Spinal cord (tissue), 10 donors: ENCODE results near the gene BPIFB6. TPM values are rescaled to one million over a fixed set of nuclear protein-coding genes. Genes with fewer than 3 reads are reported as not detected.

Source experiments
- DNase-seq, 6 donors: peaks; one replicate each; pipeline versions ENCODE4 v3.0.0 to v3.0.0-alpha.2; 2013 to 2015; ENCODE audit warnings: low spot score in 6 of 6, low read depth in 4 of 6
- H3K27ac ChIP-seq: one replicate; pipeline ENCODE4 v1.5.1; 2013; ENCODE audit warnings: low read depth, low read length, control low read depth
- H3K27me3 ChIP-seq: one replicate; pipeline ENCODE4 v1.6.1; 2013; ENCODE audit warnings: low read length; ENCODE audit not compliant: control insufficient read depth, insufficient read depth
- H3K36me3 ChIP-seq: one replicate; pipeline ENCODE4 v1.6.1; 2013; ENCODE audit warnings: low read length; ENCODE audit not compliant: control insufficient read depth, insufficient read depth
- H3K4me1 ChIP-seq: one replicate; pipeline ENCODE4 v1.6.1; 2013; ENCODE audit warnings: low read length; ENCODE audit not compliant: control insufficient read depth, insufficient read depth
- H3K4me3 ChIP-seq: one replicate; pipeline ENCODE4 v1.5.1; 2013; ENCODE audit warnings: low read depth, low read length, control low read depth
- H3K9me3 ChIP-seq: one replicate; pipeline ENCODE4 v1.6.1; 2013; ENCODE audit warnings: low read length; ENCODE audit not compliant: control insufficient read depth, insufficient read depth
- WGBS: methylation state at CpG from one replicate; pipeline ENCODE4 v1.1.5; 2013; ENCODE audit warnings: missing lambda C conversion rate; ENCODE audit not compliant: insufficient coverage; 5-methylcytosine and 5-hydroxymethylcytosine counted together
- polyA plus RNA-seq, 2 donors: library from polyadenylated mRNA; unstranded; fragments of 120-200 nt; gene quantifications; one replicate each; pipeline ENCODE4 v1.2.1, GENCODE V29; 2013; ENCODE audit not compliant: insufficient read length in 2 of 2
- total RNA-seq, 2 donors: library from RNA; depleted of rRNA in 1 of 2; stranded (reverse); fragments of 120-200 nt in 1 of 2; fragments of >200 nt in 1 of 2; gene quantifications; one replicate each; pipeline versions ENCODE4 v1.2.3 to v1.2.4, GENCODE V29; 2013 to 2014
- donor health status: healthy.

BPIFB6 gene
- total and polyA plus RNA-seq, 4 donors, result not detected

DNA sequence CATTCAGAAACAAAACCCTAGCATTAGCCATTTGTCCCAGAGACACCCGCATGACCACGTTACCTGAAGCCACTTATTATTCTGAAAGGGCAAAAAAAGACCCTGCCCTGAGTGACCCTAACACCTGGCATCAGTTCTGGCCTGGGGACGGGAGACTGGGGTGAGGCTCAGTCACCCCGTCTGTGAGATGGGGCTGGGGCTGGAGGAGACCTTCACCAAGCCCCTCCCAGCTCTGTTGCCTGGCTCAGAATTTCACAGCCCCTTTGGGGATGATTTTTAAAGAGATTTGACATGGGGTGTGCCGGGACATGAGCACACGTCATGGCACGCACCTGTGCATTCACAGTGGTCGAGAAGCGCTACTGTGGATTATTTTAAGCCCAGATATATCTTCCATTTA is 1.4 kb upstream of the BPIFB6 start:
- Histone ChIP-seq H3K9me3 (no peaks in the 10 kb centered on the region), H3K27ac (no peak overlapping the region), H3K4me1 (no peaks in the 10 kb centered on the region), H3K36me3 (no peaks in the 10 kb centered on the region), H3K27me3 (no peaks in the 10 kb centered on the region), H3K4me3 (no peak overlapping the region)
- WGBS, result 84% methylated on average over 6 of the region's 9 CpGs
- DNase-seq, result no peak

DNA sequence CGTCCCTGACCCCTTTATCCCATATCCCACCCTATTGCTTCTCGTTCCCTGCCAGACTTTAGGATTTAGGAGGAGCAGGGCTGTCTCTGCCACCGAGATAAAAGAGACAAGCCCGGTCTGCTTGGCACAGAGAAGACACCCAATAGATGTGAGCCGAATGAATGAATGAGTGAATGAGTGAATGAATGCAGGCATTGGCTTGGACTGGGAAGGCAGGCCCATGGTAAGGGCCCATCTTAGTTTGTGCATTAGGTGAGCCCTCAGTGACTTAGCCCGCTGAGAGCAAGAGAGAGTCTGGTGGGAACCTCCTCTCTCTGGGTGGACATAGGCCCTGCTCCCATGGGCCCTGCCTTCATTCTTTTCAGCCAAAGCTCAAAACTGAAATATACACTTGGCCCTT is 879 bp upstream of the BPIFB6 start:
- Histone ChIP-seq H3K27me3 (no peaks in the 10 kb centered on the region), H3K4me1 (no peaks in the 10 kb centered on the region), H3K9me3 (no peaks in the 10 kb centered on the region), H3K36me3 (no peaks in the 10 kb centered on the region), H3K27ac (no peak overlapping the region), H3K4me3 (no peak overlapping the region)
- 91% methylated on average over 4 of the region's 6 CpGs for WGBS
- DNase-seq, result no peak

DNA sequence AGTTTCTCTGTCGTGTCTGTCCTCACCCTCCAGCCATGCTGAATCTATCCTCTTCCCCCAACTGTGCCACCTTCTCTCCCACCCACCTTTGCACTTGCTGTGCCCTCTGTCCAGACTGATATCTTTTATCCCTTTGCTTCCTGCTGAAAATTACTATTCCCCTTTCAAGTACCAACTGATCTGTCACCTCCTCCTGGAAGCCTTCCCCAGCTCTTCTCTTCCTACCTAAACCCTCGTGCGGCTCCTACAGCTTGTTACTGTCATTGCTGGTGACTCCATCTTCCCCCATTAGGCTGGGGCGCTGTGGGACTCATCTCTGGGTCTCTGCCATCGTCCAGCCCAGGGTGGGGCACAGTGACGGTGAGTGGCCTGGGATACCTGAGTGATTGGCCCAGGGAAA is 1.1 kb downstream of the BPIFB6 start:
- H3K27ac ChIP-seq, result no peak overlapping the region
- H3K4me1 ChIP-seq, result no peaks in the 10 kb centered on the region
- H3K27me3 ChIP-seq, result no peaks in the 10 kb centered on the region
- no peaks in the 10 kb centered on the region for H3K36me3 ChIP-seq
- H3K9me3 ChIP-seq, result no peaks in the 10 kb centered on the region
- no peak for DNase-seq
- H3K4me3 ChIP-seq, result no peak overlapping the region
- 78% methylated on average over 3 of the region's 6 CpGs for WGBS

DNA sequence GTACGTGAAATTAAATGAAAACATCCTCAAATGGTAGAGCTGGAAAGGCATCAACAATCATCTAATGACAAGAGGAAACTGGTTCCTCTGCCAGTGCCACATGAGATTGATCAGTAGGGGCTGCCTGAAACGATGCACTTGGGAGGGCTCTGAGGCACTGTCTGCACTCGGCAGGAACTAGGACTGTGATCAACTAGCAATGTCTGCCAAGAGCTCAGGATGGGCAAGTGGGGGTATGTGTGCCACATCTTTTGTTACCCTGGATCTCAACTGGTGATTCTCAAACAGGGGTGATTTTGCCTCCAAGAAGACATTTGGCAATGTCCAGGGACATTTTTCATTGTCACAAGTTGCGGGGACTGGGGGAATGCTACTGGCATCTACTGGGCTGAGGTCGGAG is 1.9 kb downstream of the BPIFB6 start:
- Histone ChIP-seq H3K27ac (no peak overlapping the region), H3K27me3 (no peaks in the 10 kb centered on the region), H3K9me3 (no peaks in the 10 kb centered on the region), H3K4me1 (no peaks in the 10 kb centered on the region), H3K4me3 (no peak overlapping the region), H3K36me3 (no peaks in the 10 kb centered on the region)
- no peak for DNase-seq
- 81% methylated on average over 3 of the region's 5 CpGs for WGBS

DNA sequence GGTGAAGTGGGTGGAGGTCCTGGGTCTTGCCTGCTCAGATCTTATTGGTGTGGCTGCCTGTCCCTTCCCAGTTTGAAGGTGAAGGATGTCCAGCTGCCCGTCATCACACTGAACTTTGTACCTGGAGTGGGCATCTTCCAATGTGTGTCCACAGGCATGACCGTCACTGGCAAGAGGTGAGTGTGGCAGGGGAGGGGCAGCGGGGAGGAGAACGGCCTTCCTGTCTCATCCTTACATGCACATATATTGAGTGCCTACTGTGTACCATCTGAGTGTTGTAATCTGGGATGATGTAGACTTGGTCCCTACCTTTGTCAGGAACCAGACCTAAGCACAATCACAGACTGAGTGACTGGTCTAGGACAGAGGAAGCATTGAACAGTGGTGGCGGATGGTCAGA is 2.7 kb downstream of the BPIFB6 start:
- no peak overlapping the region for H3K27ac ChIP-seq
- H3K27me3 ChIP-seq, result no peaks in the 10 kb centered on the region
- no peaks in the 10 kb centered on the region for H3K9me3 ChIP-seq
- 100% methylated on average over 1 of the region's 5 CpGs for WGBS
- no peak for DNase-seq
- no peaks in the 10 kb centered on the region for H3K36me3 ChIP-seq
- no peaks in the 10 kb centered on the region for H3K4me1 ChIP-seq
- no peak overlapping the region for H3K4me3 ChIP-seq

DNA sequence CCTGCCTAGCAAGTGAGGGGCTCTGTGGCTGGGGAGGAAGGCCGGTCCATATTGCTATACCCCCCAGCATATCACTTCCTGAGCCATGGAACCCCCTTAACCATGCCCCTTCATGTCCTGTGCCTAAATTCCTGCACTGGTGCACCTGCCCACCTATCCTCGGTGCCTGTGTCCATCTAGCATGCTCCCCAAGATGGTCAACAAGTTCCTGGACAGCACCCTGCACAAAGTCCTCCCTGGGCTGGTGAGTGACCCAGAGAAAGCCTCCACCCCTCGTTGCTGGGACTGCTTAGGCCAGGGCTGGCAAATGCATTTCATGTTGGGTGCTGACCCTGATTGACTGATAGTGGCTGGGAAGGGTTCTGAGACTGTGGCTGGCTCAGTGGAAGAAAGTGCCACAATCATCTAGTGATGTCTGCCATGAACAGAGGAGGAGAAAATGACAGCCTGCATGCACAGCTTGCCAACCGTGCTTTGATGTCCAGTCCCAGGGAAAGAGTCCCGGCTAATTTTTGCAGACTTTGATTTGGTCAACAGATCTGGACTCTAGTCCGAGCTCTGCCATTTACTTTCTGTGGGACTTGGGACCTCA is 3.5 kb downstream of the BPIFB6 start:
- H3K4me1 ChIP-seq, result no peaks in the 10 kb centered on the region
- H3K9me3 ChIP-seq, result no peaks in the 10 kb centered on the region
- no peak overlapping the region for H3K4me3 ChIP-seq
- DNase-seq, result no peak
- no peak overlapping the region for H3K27ac ChIP-seq
- H3K36me3 ChIP-seq, result no peaks in the 10 kb centered on the region
- no peaks in the 10 kb centered on the region for H3K27me3 ChIP-seq
- 87% methylated on average over 6 of the region's 6 CpGs for WGBS

DNA sequence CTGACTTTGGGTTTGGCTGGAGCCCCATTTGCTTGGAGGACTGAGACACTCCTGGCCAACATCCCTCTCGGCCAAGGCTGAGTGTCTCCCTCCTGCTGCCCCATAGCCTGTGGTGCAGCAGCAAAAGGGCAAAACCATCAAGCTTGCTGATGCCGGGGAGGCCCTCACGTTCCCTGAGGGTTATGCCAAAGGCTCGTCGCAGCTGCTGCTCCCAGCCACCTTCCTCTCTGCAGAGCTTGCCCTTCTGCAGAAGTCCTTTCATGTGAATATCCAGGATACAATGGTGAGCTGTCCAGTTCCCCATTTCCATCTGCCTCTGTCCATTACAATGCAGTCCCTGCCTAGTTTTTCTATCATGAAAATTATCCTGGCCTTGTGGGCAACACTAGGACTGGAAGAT is 6.0 kb downstream of the BPIFB6 start:
- no peaks in the 10 kb centered on the region for H3K4me1 ChIP-seq
- DNase-seq, result no peak
- no peaks in the 10 kb centered on the region for H3K9me3 ChIP-seq
- no peaks in the 10 kb centered on the region for H3K27me3 ChIP-seq
- no peaks in the 10 kb centered on the region for H3K36me3 ChIP-seq
- no peak overlapping the region for H3K27ac ChIP-seq
- WGBS, result 64% methylated on average over 5 of the region's 5 CpGs
- no peak overlapping the region for H3K4me3 ChIP-seq

DNA sequence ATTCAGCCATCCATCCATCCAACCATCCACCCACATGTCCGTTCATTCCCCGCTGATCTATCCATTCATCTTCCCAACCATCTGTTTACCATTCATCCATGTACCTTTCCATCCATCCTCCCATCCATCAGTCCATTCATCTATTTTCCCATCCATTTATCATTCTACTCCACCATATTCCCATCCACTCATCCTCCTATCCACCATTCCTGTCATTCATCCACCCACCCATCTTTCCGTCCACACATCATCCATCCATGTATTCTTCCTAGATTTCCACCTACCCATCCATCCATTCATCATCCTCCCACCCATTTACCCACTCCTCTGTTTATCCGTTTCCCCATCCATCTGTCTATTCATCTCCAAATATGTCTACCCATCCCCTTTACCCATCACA is 6.8 kb downstream of the BPIFB6 start:
- 97% methylated on average over 4 of the region's 4 CpGs for WGBS
- DNase-seq, result no peak
- Histone ChIP-seq H3K36me3 (no peaks in the 10 kb centered on the region), H3K4me1 (no peaks in the 10 kb centered on the region), H3K27ac (no peak overlapping the region), H3K4me3 (no peak overlapping the region), H3K9me3 (no peaks in the 10 kb centered on the region), H3K27me3 (no peaks in the 10 kb centered on the region)

DNA sequence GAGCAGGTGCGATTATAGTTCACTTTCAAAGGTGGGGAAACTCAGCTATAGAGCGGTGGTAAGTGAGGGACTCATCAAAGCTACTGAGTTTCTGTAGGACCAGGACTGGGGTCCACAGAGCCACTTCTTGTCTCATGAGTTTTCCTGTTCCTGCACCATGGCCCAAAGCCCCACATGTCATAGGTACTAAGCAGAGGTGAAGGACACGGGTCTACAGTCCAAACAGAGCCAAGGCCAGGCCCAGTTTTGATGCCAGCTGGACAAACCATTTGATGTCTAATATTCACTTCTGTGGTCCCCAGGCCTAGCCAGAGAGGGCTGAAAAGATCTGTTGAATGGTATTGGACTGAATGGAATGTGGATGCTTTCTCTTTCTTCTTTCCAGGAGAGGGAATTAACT is 11.0 kb downstream of the BPIFB6 start:
- H3K27ac ChIP-seq, result no peak overlapping the region
- no peaks in the 10 kb centered on the region for H3K36me3 ChIP-seq
- no peaks in the 10 kb centered on the region for H3K9me3 ChIP-seq
- no peak overlapping the region for H3K4me3 ChIP-seq
- DNase-seq, result no peak
- no peaks in the 10 kb centered on the region for H3K27me3 ChIP-seq
- 89% methylated on average over 3 of the region's 3 CpGs for WGBS
- no peaks in the 10 kb centered on the region for H3K4me1 ChIP-seq

DNA sequence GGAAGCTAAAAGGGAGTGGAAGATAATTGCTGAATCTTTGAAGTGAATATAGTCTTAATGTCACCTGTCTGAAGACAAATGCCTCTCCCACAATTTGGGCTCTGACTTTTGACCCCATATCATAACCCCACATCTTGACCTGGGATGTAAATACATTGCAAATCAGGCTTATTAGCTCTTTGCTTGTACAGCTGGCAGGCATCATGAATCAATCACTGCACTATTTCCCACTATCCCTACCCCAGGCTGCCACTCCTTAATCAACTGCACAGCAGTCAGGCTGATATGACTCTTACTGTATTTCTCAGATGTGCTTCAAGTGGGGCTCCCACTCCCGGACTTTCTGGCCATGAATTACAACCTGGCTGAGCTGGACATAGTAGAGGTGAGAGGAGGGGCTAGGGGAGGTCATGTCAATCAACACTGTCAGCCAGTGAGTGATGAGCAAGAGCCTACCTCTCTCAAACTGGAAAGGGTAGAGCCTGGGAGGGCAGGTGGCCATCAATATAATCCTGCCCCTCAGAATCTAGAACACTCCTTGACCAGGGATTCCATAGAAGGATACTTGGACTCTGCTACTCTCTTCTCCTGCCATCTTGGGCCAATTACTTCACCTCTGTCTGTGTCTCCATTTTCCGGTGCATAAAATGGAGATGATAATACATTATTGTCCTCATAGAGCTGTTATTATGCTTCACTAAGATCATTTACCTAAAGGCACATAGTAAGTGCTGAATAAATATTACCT is 11.7 kb downstream of the BPIFB6 start:
- Histone ChIP-seq H3K27ac (no peak overlapping the region), H3K27me3 (no peaks in the 10 kb centered on the region), H3K9me3 (no peaks in the 10 kb centered on the region), H3K4me1 (no peaks in the 10 kb centered on the region), H3K4me3 (no peak overlapping the region), H3K36me3 (no peaks in the 10 kb centered on the region)
- 88% methylated on average over 1 of the region's 2 CpGs for WGBS
- DNase-seq, result no peak
